ENCODE measurements around the gene HAP1.
A peak's percentile ranks its signal among the peaks of the same experiment; 100 is the strongest.

HAP1 gene

DNA sequence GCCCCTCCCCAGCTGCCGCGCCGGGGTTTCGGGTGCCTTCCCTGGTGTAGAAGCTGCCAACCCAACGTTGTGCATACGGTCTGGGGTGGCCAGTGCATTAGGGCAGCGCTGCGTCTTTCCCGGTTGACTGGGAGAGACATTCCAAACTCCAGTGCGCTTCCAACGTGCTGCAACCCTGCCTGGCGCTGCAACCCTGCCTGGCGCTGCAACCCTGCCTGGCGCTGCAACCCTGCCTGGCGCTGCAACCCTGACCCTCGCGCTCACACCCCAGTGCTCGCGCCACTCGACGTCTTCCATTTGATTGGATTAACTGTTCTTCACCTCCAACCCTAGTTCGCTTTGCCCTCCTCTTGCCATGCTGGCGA, 488 bp upstream of the HAP1 start:
- peak overlapping the region; percentile 34 for H3K27ac ChIP-seq
- no peak for TF ChIP-seq ZFX (IDR thresholded peaks at IDR 0.05)
- TF ChIP-seq, protein P1, sequence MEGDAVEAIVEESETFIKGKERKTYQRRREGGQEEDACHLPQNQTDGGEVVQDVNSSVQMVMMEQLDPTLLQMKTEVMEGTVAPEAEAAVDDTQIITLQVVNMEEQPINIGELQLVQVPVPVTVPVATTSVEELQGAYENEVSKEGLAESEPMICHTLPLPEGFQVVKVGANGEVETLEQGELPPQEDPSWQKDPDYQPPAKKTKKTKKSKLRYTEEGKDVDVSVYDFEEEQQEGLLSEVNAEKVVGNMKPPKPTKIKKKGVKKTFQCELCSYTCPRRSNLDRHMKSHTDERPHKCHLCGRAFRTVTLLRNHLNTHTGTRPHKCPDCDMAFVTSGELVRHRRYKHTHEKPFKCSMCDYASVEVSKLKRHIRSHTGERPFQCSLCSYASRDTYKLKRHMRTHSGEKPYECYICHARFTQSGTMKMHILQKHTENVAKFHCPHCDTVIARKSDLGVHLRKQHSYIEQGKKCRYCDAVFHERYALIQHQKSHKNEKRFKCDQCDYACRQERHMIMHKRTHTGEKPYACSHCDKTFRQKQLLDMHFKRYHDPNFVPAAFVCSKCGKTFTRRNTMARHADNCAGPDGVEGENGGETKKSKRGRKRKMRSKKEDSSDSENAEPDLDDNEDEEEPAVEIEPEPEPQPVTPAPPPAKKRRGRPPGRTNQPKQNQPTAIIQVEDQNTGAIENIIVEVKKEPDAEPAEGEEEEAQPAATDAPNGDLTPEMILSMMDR (conservative IDR thresholded peaks at IDR 0.05): no peak

DNA sequence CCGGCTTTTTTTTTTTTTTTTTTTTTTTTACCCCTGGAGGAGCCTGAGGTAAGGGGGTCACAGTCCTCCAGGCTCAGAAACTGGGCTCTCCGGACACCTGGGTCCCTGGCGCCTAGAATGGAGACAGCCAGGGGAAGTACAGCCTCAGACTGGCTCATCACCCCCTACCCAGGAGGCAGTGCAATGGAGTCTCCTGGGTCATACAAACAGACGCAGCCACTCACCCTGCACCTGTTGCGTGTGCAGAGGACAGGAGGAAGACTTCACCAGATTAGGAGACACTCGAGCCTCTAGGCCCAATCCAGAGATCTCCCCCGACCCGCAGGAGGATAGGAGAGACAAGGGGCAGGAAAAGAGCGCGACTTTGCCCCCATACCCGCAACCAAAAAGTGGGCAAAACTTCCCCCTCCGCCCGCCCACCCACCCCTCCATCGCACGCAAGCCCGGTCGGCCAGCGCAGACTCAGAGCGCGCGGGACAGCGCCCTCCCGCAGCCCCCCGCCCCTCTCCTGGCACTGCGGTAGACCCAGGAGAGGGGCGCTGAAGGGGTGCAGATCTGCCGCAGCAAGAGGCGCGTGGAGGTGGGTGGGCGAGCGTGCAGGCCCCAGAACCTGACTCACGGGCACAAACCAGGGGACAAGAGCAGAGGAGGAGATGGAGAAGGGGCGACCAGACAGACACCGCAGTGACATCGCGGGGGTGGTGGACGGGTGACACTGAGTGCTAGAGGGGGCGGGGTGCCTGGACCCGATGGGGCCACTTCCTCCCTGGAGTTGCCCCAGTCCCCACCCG, 900 bp downstream of the HAP1 start:
- H3K27ac ChIP-seq: no peak overlapping the region; the same call in 1 of the 2 replicates
- TF ChIP-seq, protein P1 (conservative IDR thresholded peaks at IDR 0.05): no peak
- no peak for TF ChIP-seq ZFX (IDR thresholded peaks at IDR 0.05)

DNA sequence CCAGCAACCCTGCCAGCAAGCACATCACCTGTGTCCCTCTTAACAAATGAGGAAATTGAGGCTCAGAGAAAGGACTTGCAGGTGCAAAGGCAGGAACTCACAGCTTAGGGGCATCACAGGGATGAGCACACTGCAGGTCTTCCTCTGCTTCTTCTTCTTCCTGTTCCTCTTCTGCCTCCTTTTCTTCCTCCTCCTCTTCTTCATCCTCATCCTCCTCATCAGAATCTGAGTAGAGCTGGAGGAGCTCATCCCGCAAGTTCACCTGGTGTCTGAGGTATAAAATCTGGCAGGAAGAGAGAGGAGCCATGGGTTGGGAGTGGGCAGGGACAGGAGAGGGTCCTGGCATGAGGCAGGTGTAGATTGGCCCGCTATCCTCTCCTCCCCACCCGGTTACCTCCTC, 2.6 kb downstream of the HAP1 start:
- H3K27ac ChIP-seq: no peak overlapping the region
- no peak for TF ChIP-seq ZFX (IDR thresholded peaks at IDR 0.05)
- TF ChIP-seq, protein P1 (conservative IDR thresholded peaks at IDR 0.05): no peak

DNA sequence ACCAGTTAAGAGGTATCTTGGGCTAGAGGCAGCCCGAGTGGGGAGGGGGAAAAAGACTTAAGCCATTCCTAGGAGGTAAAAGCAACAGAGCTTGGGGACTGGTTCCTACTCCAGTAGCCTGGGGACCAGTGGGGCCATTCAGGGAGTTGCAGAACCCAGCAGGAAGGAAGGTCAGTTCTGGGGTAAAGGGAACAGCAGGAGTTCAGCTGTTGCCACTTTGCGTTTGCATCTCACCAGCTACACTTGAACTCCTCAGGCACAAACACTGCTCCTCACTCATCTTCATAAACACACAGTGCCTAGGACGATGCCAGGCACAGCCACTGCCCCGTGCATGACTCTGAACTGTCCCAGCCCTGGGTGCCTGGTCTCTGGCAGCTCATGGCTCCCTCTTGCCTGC, 4.0 kb downstream of the HAP1 start:
- no peak for TF ChIP-seq ZFX (IDR thresholded peaks at IDR 0.05)
- TF ChIP-seq, protein P1 (conservative IDR thresholded peaks at IDR 0.05): no peak
- H3K27ac ChIP-seq: no peak overlapping the region

DNA sequence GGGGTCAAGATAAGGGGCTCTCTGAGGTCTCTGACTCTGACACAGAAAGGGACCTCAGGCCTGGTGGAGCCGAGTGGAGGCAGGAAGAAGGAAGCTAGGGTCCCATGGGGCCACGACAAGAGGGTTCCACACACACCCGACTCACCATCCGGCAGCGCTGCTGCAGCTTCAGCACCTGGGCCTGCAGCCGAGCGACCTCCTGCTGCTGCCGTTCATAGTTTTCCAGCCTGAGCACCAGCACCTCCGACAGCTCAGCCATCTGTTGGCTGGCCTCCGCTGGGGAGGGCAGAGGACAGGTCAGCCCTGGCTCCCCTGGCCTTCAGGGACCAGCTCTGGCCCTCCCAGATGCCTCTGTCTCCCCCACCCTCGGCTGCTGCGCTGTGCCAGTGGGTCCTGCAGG, 6.4 kb downstream of the HAP1 start:
- no peak for TF ChIP-seq ZFX (IDR thresholded peaks at IDR 0.05)
- TF ChIP-seq, protein P1 (conservative IDR thresholded peaks at IDR 0.05): no peak
- no peak overlapping the region for H3K27ac ChIP-seq

DNA sequence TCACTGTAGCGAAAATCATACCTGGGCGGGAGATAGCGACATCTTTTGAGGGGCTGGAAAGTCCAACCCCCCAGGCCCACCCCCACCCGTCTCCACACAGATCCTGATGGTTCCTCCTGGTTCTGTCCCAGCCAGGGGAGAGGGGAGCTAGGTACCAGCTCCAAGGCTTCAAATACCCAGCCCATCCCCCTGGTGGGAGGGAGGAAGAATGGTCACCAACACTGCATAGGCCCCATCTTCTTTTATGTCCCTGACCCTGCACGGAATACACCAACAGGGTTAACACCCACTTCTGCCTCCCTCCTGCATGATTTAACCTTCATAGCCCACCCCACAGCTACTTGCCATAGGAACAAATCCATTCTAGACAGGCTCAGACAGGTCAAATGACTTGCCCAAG, 9.3 kb downstream of the HAP1 start:
- no peak overlapping the region for H3K27ac ChIP-seq
- no peak for TF ChIP-seq ZFX (IDR thresholded peaks at IDR 0.05)
- TF ChIP-seq, protein P1 (conservative IDR thresholded peaks at IDR 0.05): no peak

DNA sequence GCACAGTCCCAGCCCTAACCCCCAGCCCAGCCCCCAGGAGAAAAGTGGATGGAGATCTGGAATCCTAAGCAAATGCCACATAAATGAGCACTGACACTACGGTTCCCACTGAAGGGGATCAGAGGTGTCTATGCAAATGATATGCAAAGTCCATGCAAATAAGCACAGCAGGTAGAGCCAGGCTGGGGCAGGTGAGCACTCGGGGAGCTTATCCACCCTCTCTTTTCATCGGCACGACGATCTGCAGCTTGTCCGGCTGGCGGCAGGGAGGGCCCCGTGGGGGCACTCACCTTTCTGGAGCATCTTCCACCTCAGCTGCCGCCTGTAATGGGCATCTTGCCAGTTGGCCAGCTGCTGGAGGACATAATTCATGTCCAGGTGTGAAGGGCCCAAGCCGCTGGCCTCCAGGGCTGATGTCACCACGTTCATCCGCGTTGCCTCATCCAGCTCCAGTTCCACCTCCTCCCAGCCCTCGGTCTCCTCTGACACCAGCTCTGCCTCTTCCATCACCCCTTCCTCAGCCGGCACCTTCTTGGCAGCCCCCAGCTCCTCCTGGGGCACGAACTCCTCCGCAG, 9.9 kb downstream of the HAP1 start:
- H3K27ac ChIP-seq: no peak overlapping the region
- TF ChIP-seq, protein P1 (conservative IDR thresholded peaks at IDR 0.05): no peak
- TF ChIP-seq ZFX (IDR thresholded peaks at IDR 0.05): no peak

Measured in C4-2B (cell line).